Measurements from ENCODE around the gene TBC1D3B.
A peak's percentile ranks its signal among the peaks of the same experiment; 100 is the strongest.
"Not testable (repeated sequence)": the region's sequence is repeated elsewhere in the genome, so short reads cannot be mapped to it uniquely, and the experiment has no call there.

Gene TBC1D3B

DNA sequence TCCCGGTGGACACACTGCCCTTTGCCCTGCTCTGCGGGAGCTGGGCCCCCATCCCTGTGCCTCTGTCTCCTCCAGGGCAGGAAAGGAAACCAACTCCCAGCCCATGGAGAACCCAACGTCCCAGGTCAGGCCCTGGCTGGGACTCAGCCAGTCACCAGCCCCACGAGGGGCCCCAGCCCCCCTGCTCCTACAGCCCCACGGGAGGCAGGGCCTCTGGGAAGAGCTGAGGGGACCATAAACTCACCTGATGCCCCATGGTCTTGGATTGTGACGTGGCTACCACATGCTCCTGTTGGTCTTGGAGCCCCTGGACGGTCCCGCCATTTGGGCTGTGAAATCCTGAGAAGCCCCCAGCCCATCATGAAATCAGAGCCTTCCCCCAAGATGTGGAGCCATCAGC, 7.6 kb downstream of the TBC1D3B start:
- not testable (repeated sequence) for DNase-seq

DNA sequence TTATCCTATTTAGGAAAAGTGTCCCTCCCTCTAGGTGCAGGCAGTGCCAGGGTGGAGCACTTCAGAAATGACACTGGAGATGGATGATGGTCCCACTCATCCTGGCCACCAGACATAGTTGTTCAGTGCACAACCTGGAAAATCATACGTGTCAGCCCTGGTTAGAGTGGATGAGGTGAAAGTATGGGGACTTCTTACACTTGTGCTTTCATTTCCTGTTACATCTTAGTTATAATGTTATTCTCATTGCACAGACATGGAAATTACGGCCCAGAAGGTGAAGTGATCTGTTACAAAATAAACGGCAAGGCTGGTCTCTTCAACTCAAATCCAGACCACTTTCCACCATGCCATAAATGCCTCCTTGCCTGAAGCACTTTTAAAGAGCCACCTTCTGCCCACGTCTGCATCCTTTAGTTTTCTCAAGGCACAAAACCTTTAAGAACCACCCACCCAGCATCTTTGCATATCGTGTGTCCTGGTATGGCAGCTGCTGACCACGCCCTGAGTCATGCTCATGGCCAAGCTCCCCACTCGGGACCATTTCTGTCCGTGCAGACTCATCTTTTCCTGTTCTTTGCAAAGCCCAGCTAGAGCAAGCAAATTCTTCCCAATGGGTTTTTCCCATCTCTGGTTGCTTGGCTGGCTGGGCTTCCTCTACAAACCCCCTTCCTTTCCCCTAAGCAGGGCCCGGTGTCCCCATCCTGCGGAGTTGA, 22.4 kb downstream of the TBC1D3B start:
- no peak for DNase-seq

DNA sequence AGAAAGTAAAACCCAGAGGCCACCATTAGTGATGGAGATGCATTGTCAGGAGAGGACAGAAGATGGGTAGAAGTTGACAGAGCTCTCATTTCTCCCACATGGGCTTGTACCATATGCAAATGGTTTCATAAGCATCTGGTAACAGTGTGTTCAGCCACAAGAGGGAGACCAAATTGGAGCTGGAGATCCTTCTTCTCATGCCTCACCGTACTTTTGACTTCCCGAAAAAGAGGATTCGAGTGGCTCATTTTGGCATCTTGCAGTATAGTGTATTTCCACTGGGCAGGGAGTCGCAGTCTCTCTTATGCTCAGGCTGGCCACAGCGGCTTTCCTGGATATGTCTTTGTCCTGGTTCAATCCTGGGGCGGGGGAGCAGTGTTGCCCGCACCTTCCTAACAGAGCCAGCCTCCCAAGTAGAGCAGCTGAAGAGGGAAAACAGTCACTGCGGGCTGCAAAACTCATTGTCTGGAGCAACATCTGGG, 23.8 kb downstream of the TBC1D3B start:
- no peak for DNase-seq

DNA sequence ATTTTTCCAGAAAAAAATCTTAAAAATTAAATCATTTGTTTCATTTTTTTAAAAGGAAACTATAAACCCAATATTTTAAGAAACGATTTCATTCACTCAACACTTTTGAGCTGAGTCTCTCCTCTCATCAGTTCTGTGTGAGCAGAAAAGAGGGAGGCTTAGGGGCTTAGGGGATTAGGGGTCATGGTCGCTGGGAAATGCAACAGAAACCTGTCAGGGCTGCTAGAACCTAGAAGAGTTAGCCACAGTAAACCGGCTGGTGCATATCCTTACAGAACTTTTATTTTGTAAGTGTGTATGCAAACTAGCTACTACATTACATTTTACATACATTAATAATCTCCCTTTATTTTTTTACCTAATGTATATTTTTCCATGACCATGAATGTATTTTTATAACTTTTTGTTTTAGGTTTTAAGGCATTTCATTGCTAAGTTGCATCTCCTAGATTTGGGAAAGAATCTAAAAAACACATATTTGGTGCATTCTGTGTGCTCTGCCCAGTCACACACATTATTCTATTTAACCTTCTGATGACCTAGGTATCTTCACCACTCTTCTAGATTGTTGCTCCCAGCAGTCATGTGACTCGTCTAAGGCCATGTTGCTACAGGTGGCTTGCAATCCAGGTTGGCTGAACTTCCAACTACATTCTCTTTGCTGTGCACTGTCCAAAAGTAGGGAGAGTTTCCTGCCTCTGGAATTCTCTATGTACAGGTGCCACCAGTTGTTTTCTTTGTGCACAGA, 24.4 kb downstream of the TBC1D3B start:
- DNase-seq = no peak

DNA sequence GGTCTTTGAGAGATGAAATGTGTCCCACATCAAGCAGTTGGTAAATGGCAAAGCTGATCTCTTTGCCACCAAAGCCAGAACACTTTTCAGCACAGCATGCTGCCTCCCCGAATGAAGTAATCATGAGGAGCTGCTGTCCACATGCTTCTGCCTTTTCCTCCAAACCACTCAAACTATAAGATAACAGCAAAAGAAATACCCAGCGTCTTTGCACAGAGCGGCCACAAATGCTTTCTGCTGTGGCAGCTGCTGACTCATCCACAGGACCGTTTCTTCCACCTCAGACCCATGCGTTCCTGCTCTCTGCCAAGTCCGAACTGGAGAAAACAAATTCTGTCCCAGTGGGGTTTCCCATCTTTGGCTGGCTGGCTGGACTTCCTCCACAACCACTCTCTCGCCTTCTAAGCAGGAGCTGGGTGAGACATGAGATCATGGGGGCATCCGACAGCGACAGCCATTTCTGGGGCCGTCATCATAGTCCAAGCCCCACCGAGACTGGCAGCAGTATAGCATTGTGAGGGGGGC, 27.1 kb downstream of the TBC1D3B start:
- DNase-seq = no peak

DNA sequence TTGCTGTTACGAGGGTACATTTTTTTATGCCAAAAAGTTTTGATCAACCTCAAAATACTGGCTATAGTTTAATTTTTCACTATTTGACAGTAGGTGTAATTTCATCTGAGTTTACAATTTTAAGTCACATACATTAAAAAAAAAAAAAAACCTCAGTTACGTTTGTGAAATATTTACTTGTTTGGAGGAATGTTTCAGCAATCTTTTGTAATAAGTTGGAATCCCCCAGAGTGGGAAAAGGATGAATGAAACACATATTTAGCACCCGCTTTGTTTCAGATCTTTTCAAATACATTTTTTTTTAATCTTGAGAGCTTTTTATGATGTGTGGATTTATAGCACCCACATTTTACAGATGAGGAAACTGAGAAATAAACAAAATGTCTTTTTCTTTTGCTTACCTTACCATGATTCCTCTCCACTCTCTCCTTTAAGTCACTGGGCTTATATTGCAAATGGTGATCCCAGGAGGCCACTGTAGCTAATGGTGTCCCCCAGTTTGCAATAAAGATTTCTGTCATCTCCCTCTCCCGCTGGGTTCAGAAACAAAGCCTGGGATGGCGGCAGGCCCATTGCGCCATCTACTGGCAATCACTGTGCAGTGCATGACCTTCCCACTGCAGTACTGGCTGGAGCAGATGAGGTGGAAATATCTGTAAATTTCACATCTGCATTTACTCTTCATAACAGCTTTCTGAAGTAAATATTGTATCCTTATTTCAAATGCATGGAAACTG, 27.7 kb downstream of the TBC1D3B start:
- DNase-seq = peak; percentile 22

DNA sequence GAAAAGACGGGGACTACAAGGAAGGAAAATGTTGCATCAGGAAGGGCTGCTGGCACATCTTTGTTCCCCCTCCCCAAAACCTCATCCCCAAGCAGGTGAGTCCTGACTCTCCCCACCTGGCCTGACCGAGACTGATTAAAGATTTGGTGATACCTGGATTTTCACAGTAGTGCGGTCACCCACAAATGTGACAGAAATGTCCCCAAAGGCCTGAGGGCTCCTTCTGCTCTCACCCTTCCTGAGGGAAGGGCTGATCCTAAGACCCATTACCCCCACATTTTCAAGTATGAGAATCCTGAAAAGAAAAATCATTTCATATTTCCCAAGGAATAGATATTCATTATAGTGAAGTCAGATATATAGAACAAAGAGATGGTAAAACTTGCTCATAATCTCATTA, 28.8 kb downstream of the TBC1D3B start:
- no peak for DNase-seq

DNA sequence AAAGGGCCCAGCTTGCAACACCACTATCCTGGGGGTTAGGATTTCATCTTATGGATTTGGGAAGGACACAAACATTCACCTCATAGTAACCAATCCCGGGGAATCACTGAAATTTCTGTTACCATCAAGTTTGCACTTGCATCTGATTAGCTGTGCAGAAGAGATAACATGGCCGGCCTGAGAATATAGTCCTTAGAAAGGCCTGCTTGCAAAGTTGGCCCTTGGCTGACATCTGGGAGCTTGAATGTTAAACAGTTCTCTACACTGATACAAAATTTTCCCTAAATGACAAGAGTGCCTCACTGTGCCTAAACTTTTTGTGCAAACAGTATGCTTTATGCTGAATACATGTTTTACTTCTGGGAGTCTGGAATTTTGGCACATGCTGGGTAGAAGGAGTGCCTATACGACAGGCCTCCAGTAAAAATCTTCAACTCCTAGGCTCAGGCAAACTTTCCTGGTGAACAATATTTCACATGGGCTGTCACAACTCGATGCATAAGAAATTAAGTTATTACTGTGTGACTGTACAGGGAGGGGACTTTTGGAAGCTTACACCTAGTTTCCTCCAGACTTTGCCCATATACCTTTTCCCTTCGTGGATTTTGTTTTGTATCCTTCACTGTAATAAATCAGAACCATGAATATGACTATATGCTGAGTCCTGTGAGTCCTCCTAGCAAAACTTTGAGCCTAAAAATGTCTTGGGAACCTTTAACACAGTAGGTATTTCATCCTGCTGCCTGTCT, 31.3 kb downstream of the TBC1D3B start:
- DNase-seq = no peak

DNA sequence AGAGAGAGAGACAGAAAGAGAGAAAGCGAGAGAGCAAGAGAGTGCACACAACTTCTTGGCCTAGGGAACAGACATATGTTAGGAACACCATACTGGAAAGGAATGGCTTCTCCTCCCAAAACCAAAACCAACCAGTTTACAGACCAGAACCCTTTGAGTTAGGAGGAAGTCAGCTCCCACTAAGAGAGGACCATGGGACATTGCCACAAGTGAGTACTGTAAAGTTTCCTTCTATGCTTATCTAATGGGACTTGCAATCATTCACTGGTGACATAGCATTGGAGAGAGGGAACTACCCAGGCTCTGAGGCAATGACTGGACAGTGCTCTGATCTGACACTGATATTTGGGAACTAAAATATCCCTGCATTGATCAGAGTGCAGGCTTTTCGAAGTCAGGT, 32.4 kb downstream of the TBC1D3B start:
- DNase-seq = no peak

DNA sequence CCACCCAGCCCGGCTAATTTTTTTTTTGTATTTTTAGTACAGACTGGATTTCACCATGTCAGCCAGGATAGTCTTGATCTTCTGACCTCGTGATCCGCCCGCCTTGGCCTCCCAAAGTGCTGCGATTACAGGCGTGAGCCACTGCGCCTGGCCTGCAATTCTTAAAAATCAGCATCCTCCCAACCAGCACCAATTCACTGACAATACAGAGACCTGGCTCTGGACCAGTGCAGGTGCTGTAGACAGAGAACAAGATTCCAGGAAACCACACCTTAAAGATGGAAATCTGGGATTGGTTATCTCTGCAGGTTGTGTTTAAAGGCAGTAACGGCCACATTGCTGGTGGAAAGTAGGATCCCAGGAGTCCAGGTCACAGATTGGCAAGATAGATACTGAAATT, 33.6 kb downstream of the TBC1D3B start:
- no peak for DNase-seq

DNA sequence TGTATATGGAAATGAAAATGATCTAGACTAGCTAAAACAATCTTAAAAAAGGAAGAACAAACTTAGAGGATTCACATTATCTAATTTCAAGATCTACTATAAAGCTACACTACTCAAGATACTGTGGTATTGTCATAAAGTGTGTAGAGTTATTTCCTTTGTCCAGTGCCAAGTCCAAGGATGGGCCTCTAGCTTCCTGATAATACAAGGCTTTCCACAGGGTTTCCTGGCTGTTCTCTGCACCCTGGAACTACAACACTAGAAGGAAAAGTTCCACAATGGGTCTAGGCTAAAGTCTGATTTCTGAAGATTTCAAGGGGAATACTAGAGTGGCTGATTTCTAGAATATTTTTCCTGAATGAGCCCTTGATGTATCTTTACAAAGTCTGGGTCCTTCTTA, 34.2 kb downstream of the TBC1D3B start:
- DNase-seq = no peak

DNA sequence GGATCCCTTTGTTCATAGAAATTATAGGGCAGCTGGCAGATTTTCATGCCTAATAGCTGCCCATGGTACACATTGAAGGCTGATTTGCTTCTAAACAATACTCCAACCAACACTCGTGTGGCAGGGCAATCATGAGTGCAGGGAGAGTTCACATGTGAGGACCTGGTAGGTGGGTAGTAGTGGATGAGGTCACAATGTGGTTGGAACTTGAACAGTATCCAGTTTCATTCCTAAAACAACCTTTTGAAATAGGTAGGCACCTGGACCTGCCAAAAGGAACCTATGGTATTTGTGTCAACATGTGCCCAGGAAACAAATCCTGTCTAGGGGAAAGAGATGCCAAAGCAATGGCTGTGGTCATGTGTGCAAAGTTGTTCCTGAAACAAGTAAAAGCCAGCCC, 40.0 kb downstream of the TBC1D3B start:
- no peak for DNase-seq

DNA sequence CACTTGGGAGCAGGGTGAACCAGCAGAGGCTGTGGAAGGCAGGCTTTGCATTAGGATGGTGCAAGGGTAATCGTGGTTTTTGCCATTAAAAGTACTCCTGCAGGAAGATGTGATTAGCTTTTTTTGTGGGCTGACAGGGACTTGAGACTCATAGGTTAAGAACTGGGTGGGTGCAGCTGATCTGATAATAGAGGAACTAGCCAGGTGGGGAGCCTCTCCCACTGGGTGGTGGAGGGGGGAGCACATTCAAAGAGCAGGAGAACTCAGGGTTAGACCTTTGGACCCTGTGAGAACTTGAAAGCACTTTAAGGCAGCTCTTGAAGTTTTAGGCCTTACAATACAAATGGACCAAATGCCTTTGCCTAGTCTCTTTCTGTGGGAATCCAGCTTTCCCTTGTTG, 40.4 kb downstream of the TBC1D3B start:
- DNase-seq = no peak

DNA sequence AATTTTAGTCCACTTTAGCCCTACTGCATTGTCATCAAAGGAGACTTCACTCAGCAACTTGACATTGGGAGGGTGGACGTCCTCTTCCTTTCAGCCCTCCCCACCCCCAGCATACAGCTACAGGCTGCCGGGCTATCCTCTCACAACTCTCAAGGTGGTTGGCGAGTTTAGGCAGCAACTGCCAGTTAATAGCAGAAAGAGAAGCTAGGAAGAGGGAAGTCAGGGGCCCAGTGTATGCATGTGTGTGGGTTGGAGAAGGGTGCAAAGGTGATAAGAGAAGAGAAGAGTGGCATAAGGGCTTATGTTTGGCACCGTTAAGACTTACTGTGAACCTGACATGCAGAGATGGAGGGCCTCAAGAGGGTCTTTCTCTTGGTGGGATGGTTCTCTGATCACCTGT, 41.0 kb downstream of the TBC1D3B start:
- DNase-seq = no peak

DNA sequence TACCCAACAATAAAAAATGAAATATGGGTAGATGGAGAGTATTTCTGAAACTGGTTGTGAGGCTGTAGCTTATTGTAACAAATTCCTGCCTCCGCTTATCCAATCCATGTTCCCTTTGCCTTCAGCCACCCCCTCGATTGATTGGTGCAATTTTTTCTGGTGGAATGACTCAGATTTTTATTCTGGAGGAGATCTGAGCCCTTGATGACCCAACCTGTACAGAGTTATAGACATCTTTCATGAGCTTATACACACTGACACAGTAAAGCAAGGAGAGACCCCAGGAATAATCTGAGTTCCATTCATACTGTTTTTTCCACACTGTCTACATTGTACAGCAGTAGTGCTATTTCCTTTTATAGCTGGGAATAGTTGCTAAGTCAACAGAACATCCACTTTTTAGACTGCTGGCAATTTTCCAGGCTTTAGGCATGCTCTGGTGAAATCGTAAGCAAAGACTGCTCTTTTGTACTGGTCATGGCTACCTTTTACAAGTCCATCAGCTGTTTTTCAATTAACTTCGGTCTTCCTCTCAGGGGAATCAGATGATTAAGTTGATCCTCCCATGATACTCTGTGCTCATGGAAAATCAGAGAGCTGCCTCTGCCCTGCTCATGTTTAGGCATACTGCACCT, 42.7 kb downstream of the TBC1D3B start:
- no peak for DNase-seq

DNA sequence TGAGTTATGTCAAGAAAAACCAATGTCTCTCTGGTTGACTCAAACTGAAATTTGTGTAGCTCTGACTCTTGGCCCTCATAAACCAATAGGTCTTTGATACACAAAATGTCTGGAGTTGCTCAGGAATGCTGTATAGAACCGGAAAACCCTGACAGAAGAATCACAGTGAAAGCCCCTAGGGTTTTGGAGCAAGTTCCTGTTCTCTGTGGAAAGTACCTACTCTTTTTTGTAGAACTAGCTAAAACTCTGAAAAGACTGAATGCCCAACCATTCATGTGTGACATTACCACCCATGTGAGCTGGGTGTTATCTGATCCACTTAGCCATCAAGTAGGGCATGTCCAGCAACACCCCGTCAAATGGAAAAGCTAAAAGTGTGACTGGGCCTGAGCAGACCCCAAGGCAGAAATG, 44.0 kb downstream of the TBC1D3B start:
- no peak for DNase-seq

DNA sequence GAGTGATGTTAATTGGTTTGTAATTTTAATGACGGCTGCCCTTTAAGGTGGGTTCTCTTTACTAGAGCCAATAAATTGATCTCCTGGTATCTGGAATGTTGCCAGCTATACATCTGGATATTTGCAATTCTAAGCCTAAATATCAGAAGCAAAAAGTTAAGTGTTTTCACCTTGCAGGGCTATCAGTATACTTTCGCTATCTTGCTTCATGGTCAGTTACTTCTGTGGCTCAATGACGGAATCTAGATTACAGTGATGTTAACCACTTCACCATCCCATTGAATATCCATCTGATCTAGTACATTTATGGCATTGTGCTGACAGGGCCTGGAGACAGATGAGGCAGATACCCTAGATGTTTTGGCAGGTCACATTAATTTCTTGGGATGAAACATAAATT, 44.5 kb downstream of the TBC1D3B start:
- no peak for DNase-seq

DNA sequence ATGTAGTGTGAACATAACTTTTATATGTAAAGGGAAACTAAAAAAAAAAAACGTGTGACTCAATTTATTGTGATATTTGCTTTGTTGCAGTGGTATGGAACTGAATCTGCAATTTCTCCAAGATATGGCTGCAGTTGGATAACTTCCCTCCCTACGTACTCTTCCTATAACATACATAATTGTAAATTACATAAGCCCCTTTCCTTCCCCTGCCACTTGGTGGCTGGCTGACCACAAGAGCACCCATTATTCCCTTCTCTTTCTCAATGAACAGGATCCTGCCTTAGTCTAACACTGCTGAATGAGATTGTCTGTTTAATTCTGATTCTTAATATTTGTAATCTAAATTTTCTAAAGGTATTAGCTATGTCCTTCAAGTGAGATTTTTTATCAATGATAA, 45.0 kb downstream of the TBC1D3B start:
- DNase-seq = no peak

DNA sequence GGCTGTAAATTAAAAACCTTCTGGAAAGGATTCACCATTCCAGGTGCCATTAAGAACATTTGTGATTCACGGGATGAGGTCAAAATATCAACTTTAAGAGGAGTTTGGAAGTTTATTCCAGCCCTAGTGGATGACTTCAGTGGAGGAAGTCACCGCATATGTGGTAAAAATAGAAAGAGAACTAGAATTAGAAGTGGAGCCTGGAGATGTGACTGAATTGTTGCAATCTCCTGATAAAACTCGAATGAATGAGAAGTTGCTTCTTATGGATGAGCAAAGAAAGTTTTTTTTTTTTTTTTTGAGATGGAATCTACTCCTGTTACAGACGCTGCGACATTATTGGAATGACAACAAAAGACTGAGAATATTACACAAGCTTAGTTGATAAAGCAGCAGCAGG, 46.1 kb downstream of the TBC1D3B start:
- no peak for DNase-seq

DNA sequence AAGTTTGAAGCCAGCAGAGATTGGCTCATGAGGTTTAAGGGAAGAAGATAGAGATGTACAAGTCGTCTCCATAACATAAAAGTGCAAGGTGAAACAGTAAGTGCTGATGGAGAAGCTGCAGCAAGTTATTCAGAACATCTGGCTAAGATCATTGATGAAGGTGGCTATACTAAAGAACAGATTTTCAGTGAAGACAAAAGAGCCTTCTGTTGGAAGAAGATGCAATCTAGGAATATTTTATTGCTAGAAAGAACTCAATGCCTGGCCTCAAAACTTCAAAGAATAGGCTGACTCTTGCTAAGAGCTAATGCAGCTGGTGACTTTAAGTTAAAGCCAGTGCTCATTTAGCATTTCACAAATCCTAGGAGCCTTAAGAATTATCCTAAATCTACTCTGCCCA, 46.8 kb downstream of the TBC1D3B start:
- DNase-seq = no peak

DNA sequence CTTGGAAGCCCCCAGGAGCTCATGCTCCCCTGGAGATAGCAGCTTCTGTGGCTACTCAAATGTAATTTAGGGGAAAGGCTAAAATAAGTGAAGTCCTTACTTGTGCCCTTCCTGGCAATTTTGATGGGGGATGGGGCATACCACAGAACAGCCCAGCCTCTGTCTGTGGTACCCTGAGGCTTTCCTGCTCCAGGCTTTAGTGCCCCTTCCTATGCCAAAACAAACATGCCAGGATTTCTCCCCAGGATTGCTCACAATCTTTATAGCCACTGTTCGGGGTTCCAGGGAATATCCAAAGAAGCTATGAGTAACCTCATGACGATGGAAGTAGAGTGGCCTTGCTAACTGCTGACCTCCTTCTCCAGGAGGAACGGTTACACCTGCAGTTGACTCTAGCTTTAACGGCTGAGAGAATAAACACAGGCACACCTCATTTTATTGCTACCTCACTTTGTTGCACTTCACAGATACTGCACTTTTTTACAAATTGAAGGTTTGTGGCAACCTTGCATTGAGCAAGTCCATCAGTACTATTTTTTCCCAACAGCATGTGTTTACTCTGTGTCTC, 47.9 kb downstream of the TBC1D3B start:
- no peak for DNase-seq

DNA sequence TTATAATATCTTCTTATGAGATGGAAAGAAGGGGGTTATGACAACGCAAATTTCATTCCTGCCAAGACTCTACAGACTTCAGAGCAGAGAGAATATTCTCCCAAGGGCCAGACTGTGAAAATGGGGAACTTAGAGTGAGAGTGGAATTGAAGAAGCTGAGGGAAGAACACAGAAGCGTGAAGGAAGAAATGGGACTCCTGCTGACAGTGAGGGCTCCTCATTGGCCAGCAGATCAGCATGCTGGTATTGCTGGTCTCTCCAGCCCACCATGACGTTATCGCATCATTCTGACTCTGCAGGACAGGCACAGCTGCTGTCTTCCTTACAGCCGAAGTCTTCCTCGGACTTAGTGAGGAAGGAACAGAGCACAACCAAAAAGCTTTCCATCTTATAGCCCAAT, 48.5 kb downstream of the TBC1D3B start:
- DNase-seq = no peak

All from NCI-H526 treated with DMSO at 0.1 percent for 48 hours (cell line).